Choroid plexus epithelial cell (primary cell): ENCODE measurements around the gene MGMT.
A peak's percentile ranks its signal among the peaks of the same experiment; 100 is the strongest.

Source experiments
- DNase-seq: peaks from one replicate; pipeline ENCODE4 v3.0.0-alpha.2; 2010; ENCODE audit warnings: low read depth
- H3K4me3 ChIP-seq: 2 replicates; pipeline ENCODE4 v1.5.1; 2011; ENCODE audit warnings: low read depth, mild to moderate bottlenecking, control low read depth, low read length, moderate library complexity
- CTCF ChIP-seq: conservative IDR thresholded peaks from 2 replicates; pipeline ENCODE4 v1.5.1; 2011; ENCODE audit warnings: low read depth, mild to moderate bottlenecking, control low read depth, inconsistent platforms, low read length, moderate library complexity

The MGMT gene

GRCh38 chr10:129466703-129467358, at the start of gene MGMT:
MGMT (plus strand) TSS chr10:129467241.
- H3K4me3 ChIP-seq: peak within 1 kb of the TSS; percentile 87
- no peak for TF ChIP-seq CTCF
- peak; percentile 86 for DNase-seq

GRCh38 chr10:129417870-129418269, 49.2 kb upstream of the MGMT start:
- no peak for TF ChIP-seq CTCF
- H3K4me3 ChIP-seq: no peak overlapping the region
- DNase-seq: no peak

- no peak for DNase-seq
- TF ChIP-seq CTCF: no peak
- no peak overlapping the region for H3K4me3 ChIP-seq
Measured at GRCh38 chr10:129418496-129419225, 48.4 kb upstream of the MGMT start.

GRCh38 chr10:129419397-129419796, 47.6 kb upstream of the MGMT start:
- no peak for TF ChIP-seq CTCF
- H3K4me3 ChIP-seq: no peak overlapping the region
- DNase-seq: no peak

GRCh38 chr10:129421399-129422010, 45.5 kb upstream of the MGMT start:
- DNase-seq: no peak
- no peak overlapping the region for H3K4me3 ChIP-seq
- TF ChIP-seq CTCF: no peak

GRCh38 chr10:129424978-129425377, 42.1 kb upstream of the MGMT start:
- H3K4me3 ChIP-seq: no peak overlapping the region
- TF ChIP-seq CTCF: no peak
- DNase-seq: no peak
